HG02885 (cell line): ENCODE results near the gene AK8.

Source experiments
- ATAC-seq: cut with Tn5 transposase; IDR thresholded peaks from one replicate; pipeline ENCODE4 v1.9.1; 2021; ENCODE audit warnings: mild to moderate bottlenecking; ENCODE audit not compliant: unreplicated experiment, poor library complexity

Gene AK8

GRCh38 chr9:132683873-132684272 lies 194.2 kb downstream of the AK8 start:
- no peak for ATAC-seq

- ATAC-seq, result no peak
These were observed 196.5 kb downstream of the AK8 start for GRCh38 chr9:132681561-132681960.

- no peak for ATAC-seq
These were observed 198.0 kb downstream of the AK8 start for GRCh38 chr9:132679946-132680625.

- no peak for ATAC-seq
These were observed 200.1 kb downstream of the AK8 start for GRCh38 chr9:132677976-132678375.
